Kidney glomerular epithelial cell (primary cell): ENCODE results near the gene PALLD.

ENCODE experiments used
- DNase-seq: peaks from one replicate; lab custom pipeline; 2025; lab: John Stamatoyannopoulos, UW

Gene PALLD

DNA sequence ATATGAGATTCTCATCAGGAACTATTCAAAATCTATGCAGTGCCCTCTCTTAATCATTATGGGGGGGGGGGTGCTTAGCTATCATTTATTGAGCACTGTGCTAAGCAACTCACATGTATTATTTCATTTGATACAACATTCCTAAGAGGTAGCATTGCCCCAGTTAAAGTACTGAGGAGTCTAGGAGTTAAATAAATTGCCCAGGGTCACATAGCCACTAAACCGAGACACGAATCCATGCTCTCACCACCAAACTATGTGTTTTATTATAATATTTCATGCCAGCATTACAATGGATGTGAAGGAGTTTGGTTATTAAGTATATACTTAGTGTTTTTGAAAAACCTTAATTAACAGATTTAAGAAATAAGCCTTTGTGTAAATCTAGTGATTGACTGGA is 381.8 kb downstream of the PALLD start:
- peak; percentile 59 for DNase-seq

DNA sequence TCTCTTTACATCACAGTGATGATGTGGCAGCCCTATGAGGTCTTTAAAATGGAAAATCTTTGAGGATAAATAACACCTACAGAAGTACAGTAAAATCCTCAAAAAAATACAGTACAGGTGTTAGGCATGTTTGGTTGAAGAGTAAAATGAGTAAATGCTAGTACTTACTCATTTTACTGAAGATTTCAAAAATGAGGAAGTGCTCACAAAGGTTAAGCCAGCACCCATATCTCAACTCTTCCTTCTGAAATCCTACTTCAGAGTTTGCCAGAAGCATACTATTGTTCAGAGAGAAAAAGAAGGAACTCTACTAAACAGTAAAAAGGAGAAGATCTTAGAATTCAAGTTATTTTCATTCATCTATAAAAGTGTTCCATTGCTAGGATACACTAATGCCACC is 382.3 kb downstream of the PALLD start:
- DNase-seq = peak; percentile 17

DNA sequence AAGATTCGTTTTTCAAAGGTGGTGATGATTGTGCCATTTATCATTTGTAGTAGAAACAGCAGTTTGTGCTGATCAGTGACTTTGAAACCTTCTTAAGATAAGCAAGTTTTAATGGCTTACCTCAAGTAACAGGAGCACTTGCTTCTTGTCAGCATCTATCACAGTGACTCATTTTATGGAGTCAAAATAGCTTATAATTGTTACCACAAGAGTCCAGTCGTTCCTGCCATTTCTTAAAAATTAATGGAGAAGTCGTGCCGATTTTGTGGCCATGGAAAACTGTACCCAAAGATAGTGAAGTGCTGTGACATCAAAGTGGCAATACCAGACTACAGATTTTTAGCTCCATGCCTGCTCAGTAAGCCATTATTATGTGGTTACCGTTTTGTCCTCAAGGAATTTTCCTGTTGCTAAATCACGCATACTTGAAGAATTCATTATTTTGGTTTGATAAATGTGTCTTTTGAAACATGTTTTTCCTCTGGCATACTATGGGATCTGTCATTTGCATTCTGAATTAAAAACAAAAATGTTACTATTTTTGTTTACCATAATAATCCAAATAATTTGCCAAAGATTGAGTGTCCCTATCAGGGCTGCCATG is 383.3 kb downstream of the PALLD start:
- no peak for DNase-seq

DNA sequence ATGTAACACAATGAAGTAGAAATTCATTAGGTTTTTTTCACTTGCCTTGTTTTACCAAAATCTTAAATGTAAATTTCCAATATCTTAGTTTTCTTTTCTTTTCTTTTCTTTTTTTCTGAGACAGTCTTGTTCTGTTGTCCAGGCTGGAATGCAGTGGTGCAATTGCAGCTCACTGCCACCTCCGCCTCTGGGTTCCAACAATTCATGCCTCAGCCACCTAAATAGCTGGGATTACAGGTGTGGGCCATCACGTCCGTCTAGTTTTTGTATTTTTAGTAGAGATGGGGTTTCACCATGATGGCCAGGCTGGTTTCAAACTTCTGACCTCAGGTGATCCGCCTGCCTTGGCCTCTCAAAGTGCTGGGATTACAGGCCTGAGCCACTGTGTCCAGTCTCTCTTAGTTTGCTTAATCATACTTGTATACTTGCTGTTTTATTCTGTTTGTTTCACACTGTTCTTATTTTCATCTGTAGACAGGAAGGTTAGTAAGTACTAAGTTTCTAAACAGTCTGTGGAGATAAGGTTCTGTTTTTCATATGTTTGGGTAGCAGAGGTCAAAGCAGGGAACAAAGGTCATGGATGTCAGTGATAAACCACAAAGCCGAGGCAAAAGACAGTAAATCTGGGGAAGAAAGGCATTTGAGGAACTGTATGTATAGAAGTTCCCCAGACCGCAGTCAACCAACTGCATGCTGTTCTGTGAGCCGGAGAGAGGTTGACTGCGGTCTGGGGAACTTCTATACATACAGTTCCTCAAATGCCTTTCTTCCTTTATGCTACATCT is 384.2 kb downstream of the PALLD start:
- no peak for DNase-seq

DNA sequence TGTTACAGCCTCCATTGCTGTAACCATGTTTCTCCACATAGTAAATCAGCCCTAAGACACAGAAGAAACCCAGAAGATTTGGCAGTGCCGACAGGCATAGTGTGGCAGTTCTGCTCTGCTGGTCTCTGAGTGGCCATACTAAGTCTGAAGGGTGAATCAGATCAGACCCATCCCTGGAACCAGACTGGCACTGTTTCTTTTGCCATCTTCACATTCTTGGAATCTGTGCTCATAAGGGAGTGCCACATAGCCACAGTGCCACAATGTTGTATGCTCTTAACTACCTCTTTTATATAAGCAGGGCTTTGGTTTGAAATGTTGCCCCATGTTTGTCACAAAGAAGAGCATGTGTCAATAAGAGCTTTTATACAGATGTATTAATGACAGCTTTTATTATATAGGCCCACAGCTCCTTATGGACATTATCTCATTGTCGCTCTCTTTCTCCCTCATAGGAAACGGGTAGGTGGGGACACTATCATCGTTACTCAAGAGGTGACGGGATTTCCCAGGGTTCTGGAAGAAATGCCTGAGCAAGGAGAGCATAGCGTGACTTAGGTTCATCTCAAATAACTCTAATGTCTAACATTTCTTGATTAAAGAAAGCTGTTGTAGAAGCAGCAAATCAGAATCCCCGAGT is 385.0 kb downstream of the PALLD start:
- peak; percentile 29 for DNase-seq

DNA sequence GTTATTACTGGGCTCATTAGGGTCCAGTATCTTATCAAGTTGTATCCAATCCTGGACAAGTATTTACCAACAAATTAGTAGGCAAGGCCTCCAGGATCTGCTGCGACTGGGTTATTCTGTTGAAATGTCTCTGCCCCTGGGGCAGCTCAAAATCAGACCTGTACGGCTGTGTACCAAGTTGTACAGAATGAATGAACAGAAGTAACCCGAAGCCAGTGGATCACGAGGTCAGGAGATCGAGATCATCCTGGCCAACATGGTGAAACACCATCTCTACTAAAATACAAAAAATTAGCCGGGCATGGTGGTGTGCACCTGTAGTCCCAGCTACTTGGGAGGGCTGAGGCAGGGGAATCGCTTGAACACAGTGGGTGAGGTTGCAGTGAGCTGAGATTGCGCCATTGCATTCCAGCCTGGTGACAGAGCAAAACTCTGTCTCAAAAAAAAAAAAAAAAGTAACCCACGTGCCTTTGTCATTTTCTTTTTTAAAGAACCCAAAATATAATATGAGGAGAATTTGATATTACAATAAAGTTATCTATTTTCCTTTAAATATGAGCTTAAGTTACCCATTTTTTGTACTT is 385.9 kb downstream of the PALLD start:
- DNase-seq = no peak

DNA sequence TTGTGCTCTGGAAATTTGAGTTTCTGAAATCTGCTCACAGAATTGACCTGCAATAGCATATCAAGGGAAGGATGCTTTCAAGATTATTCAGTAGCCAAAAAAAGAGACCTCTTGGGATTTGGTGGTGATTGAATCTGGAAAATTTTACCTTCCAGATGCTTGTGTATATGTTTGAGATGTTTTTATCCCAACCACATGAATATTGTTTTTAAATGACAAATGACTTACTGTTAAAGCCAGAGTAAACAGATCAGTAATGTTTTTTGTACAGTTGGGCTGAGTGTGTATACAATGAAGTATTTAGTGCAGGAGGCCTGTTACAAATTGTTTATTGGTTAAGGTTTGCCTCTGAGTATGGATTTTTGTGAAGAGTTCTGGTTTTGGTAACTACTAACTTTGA is 386.7 kb downstream of the PALLD start:
- no peak for DNase-seq

DNA sequence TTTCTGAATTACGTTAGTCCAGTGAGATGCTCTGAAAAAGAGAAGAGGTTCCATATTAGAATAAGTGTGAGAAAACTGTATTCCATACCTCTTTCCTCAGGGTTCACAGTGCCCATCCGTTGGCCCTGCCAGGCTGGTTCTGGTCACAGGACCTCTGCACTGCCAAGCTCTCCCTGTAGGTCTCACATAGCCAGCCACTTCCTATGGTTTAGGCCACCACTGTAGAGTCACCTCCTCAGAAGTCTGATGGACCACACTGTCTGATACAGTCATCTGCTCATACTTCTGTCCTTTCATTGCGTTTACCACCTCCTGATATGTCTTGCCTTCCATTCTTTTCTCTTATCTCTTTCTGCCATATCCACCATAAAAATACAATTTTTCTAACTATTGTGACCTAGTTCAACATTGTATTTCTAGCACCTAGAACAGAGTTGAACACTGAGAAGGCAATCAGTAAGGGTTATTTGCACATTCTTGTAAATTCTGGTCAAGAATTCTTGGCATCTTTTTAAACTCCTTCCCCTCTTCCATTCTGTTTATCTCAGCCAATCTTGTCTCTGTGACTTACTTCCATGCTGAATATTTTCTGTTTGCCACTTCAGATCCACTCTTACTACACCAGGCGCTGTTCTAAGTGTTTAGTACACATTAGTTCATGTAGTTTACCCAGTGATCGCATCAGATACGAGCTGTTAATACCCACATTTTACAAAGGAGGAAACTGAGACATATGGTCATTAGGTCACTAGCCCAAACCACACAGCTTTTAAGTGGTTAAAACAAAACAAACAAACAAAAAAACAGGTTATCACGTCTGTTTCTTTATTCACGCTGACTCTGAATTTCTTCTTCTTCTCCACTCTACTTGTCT is 387.6 kb downstream of the PALLD start:
- no peak for DNase-seq

DNA sequence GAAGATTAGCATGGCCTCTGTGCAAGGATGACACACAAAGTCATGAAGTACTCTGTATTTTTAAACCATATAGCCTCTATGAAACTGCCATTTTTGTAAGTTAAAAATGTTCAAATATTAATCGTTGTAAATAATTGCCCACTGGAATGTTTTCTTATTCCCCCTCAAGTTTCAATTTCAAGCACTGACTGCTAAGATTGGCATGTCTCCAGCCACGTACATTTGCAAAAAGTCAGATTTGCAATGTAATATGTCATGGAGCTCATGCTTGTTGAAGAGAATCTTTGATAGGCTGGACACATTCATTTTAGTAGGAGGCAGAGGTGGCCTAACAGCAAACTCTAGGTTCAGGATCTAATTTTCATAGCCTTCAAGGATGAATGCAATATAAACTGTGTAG is 388.5 kb downstream of the PALLD start:
- peak; percentile 9 for DNase-seq

DNA sequence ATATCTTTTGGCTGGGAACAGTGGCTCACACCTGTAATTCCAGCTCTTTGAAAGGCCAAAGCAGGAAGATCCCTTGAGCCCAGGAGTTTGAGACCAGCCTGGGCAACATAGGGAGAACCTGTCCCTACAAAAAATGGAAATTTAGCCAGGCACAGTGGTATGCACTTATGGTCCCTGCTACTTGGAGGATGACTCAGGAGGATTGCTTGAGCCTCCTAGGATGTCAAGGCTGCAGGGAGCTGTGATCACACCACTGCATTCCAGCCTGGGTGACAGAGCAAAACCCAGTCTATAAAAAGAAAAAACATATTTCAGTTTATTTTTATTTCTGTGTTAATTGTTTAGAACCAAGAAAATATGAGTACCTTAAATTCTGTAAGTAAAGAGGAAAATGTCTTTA is 389.5 kb downstream of the PALLD start:
- peak; percentile 7 for DNase-seq

DNA sequence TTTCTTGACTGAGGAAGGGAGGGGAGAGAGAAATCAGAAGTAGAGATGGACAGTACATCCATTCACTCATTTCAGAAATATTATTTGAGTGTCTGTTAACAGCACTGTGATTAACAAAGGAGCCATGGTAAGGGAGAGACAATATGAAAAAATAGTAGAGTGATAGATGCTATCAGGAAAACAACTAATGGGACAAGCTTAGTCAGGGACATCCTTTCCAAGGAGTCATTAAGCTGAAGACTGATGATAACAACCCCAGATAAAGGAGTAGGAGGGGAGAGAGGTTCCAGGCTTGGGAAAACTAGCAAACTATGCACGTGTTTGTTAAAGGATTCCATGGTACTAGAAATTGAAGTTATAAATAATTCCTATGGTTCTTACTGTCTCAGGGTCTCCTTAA is 391.0 kb downstream of the PALLD start:
- no peak for DNase-seq

DNA sequence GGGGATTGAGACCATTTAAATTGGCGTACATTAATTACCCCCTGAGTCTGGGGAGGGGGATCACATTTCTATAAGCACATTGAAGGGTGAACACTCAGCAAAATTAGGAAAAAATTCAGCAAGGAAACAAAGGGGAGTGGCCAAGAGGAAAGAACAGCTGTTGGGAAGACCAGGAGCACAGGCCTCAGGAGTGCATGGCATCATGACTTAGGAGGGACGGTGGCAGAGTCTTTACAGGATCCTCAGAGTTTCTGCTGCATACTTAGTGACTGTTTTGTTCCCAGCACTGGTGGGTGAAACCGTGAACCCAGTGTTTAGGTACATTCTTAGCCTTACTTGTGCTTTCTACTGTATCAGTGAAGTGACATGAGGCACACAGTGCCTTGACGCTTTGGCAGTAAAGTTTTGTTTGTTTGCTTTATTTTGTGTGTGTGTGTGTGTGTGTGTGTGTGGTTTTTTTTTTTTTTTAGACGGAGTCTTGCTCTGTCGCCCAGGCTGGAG is 391.9 kb downstream of the PALLD start:
- no peak for DNase-seq

DNA sequence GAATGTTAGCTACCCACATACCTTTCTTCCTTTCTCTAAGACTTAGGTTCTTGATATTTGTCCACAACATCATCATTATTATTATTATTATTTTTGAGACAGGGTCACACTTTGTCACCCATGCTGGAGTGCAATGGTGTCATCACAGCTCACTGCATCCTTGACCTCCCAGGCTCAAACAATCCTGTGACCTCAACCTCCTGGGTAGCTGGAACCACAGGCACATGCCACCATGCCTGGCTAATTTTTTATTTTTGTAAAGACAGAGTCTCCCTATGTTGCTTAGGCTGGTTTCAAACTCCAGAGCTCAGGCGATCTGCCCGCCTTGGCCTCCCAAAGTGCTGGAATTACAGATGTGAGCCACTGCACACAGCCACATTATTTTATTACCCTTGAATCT is 394.2 kb downstream of the PALLD start:
- no peak for DNase-seq

DNA sequence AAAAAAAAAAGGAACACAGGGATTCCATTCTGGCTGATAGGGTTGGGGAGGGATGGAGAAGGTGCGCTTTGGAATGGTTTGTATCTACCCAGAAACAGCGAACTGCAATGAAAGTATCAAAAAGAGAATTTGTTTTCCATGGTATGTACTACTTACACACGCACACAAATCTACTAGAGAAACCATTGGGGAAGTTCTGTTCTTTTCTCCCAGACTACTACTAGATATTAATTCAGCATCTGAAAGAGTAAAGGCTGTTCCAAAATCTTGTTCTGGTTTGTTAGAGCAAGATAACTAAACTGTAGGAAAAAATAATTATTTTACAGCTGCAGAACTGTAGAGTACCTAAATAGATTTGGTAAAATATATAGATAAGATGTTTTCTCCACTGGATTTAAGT is 394.8 kb downstream of the PALLD start:
- no peak for DNase-seq

DNA sequence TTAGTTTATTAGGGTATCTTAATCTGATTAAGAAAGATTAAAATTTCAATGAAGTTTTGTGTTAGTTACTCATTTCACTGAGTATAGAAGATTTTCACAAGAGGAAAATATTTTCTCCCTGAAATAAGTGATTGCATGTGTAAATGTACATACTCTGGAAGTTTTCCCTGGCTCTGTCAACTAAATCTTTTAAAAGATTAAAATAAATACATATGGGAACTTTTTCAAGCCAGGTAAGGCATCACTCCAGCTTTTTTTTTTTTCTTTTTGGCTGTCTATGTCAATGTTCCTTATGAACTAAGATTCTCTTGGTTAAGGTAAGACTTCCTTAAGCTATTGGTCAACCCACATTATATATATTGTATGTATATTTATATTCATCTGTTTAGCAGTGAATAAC is 395.6 kb downstream of the PALLD start:
- DNase-seq = no peak

DNA sequence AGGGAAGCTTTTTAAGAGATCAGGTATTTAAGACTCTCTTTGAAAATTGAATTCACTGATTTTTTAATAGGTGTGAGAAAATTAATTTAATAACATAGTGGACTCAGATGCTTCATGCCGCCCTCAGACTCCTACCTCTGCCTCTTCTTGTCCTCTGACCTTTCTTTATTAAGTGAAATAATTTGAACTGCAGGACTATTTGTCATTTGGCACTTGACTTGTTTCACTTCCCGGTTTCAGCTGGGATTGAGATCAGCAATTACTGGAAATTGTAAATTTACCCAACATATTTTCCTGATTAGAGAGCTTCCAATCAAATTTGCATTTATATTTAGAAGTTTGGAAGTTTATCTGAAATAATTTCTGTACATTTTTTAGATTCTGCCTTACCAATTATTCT is 396.4 kb downstream of the PALLD start:
- DNase-seq = no peak

DNA sequence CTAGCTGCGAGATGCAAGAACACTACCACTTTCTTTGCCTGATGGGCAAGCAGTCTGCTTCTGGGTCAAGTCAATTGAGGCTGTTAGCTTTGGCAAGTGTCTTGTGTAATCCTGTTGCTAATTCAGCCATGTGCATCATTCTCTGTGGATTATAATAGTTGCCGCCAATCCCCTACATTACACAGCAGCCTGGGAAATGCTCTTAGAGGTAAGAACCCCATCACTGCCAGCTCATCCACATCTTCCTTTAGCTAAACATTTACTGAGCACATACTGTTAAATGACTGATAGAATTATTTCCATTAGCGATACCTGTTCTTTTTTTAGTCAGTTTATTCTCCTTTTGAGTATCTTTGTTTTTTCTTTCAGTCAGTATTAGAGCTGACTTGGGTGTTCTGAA is 397.0 kb downstream of the PALLD start:
- no peak for DNase-seq

DNA sequence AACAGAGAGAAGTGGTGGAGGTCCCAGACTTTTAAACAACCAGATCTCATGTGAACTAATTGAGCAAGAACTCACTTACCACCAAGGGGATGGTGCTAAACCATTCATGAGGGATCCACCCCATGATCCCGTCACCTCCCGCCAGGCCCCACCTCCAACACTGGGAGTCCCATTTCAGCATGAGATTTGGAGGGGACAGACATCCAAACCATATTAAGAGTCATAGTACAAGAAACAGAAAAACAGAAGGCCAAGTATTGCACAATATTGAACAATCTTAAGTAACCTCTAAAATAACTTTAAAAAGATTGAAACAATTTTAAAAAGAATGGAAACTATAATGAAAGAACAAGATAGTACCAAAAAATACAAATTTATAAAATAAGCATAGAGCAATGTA is 403.2 kb downstream of the PALLD start:
- DNase-seq = no peak

DNA sequence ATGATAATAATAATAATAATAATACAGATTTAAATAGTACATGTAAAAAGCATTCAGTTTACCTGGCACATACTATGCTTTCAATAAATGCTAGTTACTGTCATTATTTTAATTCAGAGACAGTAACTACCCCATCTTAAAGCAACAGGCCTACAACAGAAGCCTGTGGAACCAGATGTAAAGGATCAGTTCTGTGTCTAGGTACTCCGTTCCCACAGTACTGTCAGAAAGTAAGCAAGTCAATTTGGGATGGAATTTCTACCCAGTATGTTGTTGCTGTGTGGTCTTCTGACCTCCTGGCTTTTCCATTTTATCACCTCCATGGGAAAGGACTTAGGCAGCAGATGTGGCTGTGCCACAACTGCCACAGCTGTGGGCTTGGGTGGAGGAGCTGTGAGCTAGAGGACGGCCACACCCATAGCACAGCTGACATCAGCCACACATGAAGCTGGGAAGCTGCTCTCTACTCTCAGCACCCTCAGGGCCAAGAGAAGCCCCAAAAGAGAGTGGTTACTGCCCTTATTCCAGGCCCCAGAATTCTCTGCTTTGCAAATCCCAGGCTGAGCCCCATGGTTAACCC is 410.4 kb downstream of the PALLD start:
- DNase-seq = no peak

DNA sequence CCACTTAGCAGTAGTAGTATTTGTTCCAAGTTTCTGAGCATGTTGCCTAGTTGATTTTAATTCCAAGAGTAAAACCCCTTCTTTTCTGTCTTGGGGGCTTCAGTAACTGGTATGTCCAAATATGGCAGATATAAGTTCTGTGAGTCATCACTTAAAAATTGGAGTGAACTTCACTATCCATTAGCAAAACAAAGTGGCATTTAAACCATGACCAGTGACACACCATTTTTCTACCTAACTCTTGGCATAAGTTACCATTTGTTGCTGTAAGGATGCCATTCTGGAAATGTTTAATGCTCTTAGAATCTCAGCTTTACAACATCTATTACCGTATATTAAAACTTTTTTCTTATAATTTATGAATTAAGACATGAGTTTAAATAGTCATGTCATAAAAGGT is 411.2 kb downstream of the PALLD start:
- no peak for DNase-seq

DNA sequence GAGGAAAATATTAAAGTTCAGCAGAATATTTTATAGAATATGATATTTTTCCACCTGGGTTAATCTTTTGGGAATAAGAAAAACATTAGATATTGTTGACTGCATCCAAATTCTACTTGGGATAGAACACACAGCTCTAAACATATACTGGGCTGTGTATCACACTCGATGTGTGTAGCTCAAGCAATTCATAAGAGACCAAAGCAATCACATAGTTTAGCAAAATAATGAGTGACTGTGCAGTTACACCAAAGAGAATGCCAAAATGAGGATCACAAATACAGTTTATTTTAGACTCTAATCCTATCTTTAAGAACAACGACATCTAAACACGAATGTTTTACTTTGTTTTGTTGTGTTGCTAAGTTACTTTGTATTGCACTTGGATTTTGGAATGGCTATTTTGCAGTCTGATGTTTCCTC is 412.0 kb downstream of the PALLD start:
- no peak for DNase-seq

DNA sequence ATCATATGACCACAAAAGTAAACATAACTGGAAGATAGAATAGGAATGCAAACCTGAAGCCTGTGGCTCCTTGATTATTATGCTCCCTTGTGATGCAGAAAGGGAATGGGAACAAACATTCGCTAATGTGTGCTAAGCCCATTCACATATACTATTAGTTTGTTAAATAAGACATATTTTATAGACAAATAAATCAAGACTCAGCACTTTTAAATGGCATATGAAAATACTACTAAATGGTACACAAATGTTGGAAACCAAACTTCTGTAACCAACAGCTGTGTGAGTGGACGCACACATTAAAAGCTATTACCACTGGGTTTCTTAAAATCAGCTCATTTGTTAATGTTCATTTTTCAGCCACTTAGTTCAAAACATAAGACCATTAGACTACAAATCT is 417.2 kb downstream of the PALLD start:
- DNase-seq = no peak
